NCI-H2081 treated with DMSO at 0.1 percent for 48 hours (cell line): ENCODE measurements around the gene CADPS2.

ENCODE experiments used
- DNase-seq: peaks from one replicate; lab custom pipeline; 2025; lab: John Stamatoyannopoulos, UW

CADPS2 gene

GRCh38 chr7:122768827-122769226 lies 117.4 kb downstream of the CADPS2 start:
- no peak for DNase-seq

- DNase-seq: no peak
Measured at GRCh38 chr7:122767339-122767738, 118.9 kb downstream of the CADPS2 start.

GRCh38 chr7:122766593-122766992 lies 119.7 kb downstream of the CADPS2 start:
- DNase-seq: no peak

- DNase-seq: no peak
Measured at GRCh38 chr7:122764902-122765301, 121.4 kb downstream of the CADPS2 start.

GRCh38 chr7:122764020-122764419 lies 122.2 kb downstream of the CADPS2 start:
- no peak for DNase-seq

GRCh38 chr7:122762071-122762470 lies 124.2 kb downstream of the CADPS2 start:
- no peak for DNase-seq

- DNase-seq: no peak
Measured at GRCh38 chr7:122758501-122758900, 127.8 kb downstream of the CADPS2 start.

GRCh38 chr7:122756860-122757259 lies 129.4 kb downstream of the CADPS2 start:
- no peak for DNase-seq

GRCh38 chr7:122755696-122756095 lies 130.6 kb downstream of the CADPS2 start:
- no peak for DNase-seq

- DNase-seq: no peak
Measured at GRCh38 chr7:122752583-122752982, 133.7 kb downstream of the CADPS2 start.

- DNase-seq: no peak
Measured at GRCh38 chr7:122750389-122750788, 135.9 kb downstream of the CADPS2 start.

GRCh38 chr7:122748195-122748594 lies 138.1 kb downstream of the CADPS2 start:
- DNase-seq: no peak

GRCh38 chr7:122746948-122747347 lies 139.3 kb downstream of the CADPS2 start:
- DNase-seq: no peak

GRCh38 chr7:122743211-122743610 lies 143.0 kb downstream of the CADPS2 start:
- DNase-seq: no peak

GRCh38 chr7:122738947-122739346 lies 147.3 kb downstream of the CADPS2 start:
- DNase-seq: no peak

- DNase-seq: no peak
Measured at GRCh38 chr7:122736183-122736582, 150.1 kb downstream of the CADPS2 start.

- DNase-seq: no peak
Measured at GRCh38 chr7:122727759-122728158, 158.5 kb downstream of the CADPS2 start.

- no peak for DNase-seq
Measured at GRCh38 chr7:122727354-122727753, 158.9 kb downstream of the CADPS2 start.

GRCh38 chr7:122726881-122727280 lies 159.4 kb downstream of the CADPS2 start:
- DNase-seq: no peak

- no peak for DNase-seq
Measured at GRCh38 chr7:122724366-122724765, 161.9 kb downstream of the CADPS2 start.

- no peak for DNase-seq
Measured at GRCh38 chr7:122719010-122719578, 167.2 kb downstream of the CADPS2 start.

GRCh38 chr7:122717356-122718089 lies 168.7 kb downstream of the CADPS2 start:
- no peak for DNase-seq

- DNase-seq: no peak
Measured at GRCh38 chr7:122715183-122715582, 171.1 kb downstream of the CADPS2 start.

- DNase-seq: no peak
Measured at GRCh38 chr7:122710916-122711315, 175.3 kb downstream of the CADPS2 start.
